HepG2 (cell line): ENCODE data around the gene TFCP2L1. TPM values are rescaled to one million over a fixed set of nuclear protein-coding genes. Genes with fewer than 3 reads are reported as not detected.

ENCODE experiments used
- ATAC-seq: fragments of 200-7000 bp; cut with Tn5 transposase; 3 replicates; pipeline ENCODE4 v1.9.1; 2020; ENCODE audit warnings: mild to moderate bottlenecking, moderate library complexity
- BruUV-seq: library from RNA; stranded (reverse); fragments of 400-500 nt; replicated peaks from 2 replicates; lab custom pipeline; 2021; lab: Mats Ljungman, UMichigan
- CTCF ChIA-PET: fragments of 300-600 bp; formaldehyde crosslinking; extraction: SDS; loops from one replicate; lab custom pipeline; 2021; ENCODE audit warnings: low total read pairs, inconsistent platforms, low intra/inter-chr PET ratio; lab: Yijun Ruan, JAX
- POLR2A ChIA-PET: fragments of 350-600 bp; sonication (Branson Sonifier 250); formaldehyde crosslinking; loops from one replicate; lab custom pipeline; 2020; ENCODE audit warnings: antibody characterized with exemption, inconsistent platforms; lab: Yijun Ruan, JAX
- DNase-seq: peaks from one replicate; pipeline ENCODE4 v3.0.0-alpha.2; 2015; ENCODE audit warnings: low spot score
- FAIRE-seq: peaks from 3 replicates; lab custom pipeline; 2011; peaks lifted over from hg19 to GRCh38; lab: Jason Lieb, UNC
- H2AFZ ChIP-seq: one replicate; pipeline ENCODE4 v1.6.1; 2011; ENCODE audit warnings: low read length, inconsistent platforms
- H3K27ac ChIP-seq: fragments of 300-600 bp; 3 replicates; pipeline ENCODE4 v1.8.0; 2011; ENCODE audit warnings: mixed run types, mild to moderate bottlenecking, mixed read lengths, low read length, inconsistent platforms; ENCODE audit not compliant: insufficient read depth; ENCODE audit errors: extremely low read length
- H3K27me3 ChIP-seq, 2 experiments: fragments of 200-600 bp in 1 of 2; 2 replicates in 1 of 2; 3 replicates in 1 of 2; pipeline versions ENCODE4 v1.6.0 to v1.8.0; 2011; ENCODE audit warnings: low read length in 2 of 2, mild to moderate bottlenecking in 2 of 2, moderate library complexity in 2 of 2, inconsistent platforms in 1 of 2; ENCODE audit not compliant: insufficient read depth in 2 of 2, control insufficient read depth in 1 of 2
- H3K36me3 ChIP-seq, 2 experiments: fragments of 200-600 bp in 1 of 2; replicated peaks in 1 of 2; 2 replicates in 1 of 2; 3 replicates in 1 of 2; pipeline versions ENCODE4 v1.5.1 to v1.8.0; 2011; ENCODE audit warnings: low read length in 2 of 2, inconsistent platforms in 1 of 2; ENCODE audit not compliant: insufficient read depth in 2 of 2, control insufficient read depth in 1 of 2
- H3K4me1 ChIP-seq: 2 replicates; pipeline ENCODE4 v1.5.1; 2012; ENCODE audit warnings: low read length, inconsistent platforms; ENCODE audit not compliant: insufficient read depth
- H3K4me2 ChIP-seq: 2 replicates; pipeline ENCODE4 v1.6.0; 2011; ENCODE audit warnings: low read depth, low read length, inconsistent platforms
- H3K4me3 ChIP-seq, 3 experiments: fragments of 200-600 bp in 1 of 3; sonication (generic), shearing (Covaris generic) in 1 of 3; replicated peaks in 1 of 3; 2 replicates each; pipeline ENCODE4 v1.5.1; 2011 to 2016; ENCODE audit warnings: low read length in 3 of 3, inconsistent platforms in 2 of 3, low read depth in 2 of 3, mild to moderate bottlenecking in 2 of 3, control low read depth in 1 of 3, mixed read lengths in 1 of 3; ENCODE audit not compliant: insufficient read depth in 1 of 3
- H3K79me2 ChIP-seq: one replicate; pipeline ENCODE4 v1.6.1; 2011; ENCODE audit warnings: low read length, inconsistent platforms; ENCODE audit not compliant: insufficient read depth
- H3K9ac ChIP-seq: 2 replicates; pipeline ENCODE4 v1.6.0; 2011; ENCODE audit warnings: mild to moderate bottlenecking, low read depth, low read length, inconsistent platforms; ENCODE audit not compliant: insufficient read depth
- H3K9me3 ChIP-seq: 2 replicates; pipeline ENCODE4 v1.5.1; 2012; ENCODE audit warnings: mild to moderate bottlenecking, low read length
- H4K20me1 ChIP-seq: 2 replicates; pipeline ENCODE4 v1.6.0; 2011; ENCODE audit warnings: inconsistent platforms, mild to moderate bottlenecking, low read length, moderate library complexity; ENCODE audit not compliant: insufficient read depth
- ARNT2 ChIP-seq: sonication (generic); formaldehyde crosslinking; IDR thresholded peaks from 2 replicates; pipeline ENCODE4 v1.8.0; 2022; ENCODE audit warnings: mild to moderate bottlenecking, low read depth, missing genetic modification reagents, moderate library complexity
- CREB1 ChIP-seq, 2 experiments: fragments of 450-650 bp in 1 of 2; IDR thresholded peaks; 2 replicates each; pipeline ENCODE4 v1.6.1; 2016 to 2017; ENCODE audit warnings: control low read depth in 1 of 2, mild to moderate bottlenecking in 1 of 2, missing compliant biosample characterization in 1 of 2, missing genetic modification characterization in 1 of 2
- FOXA3 ChIP-seq: IDR thresholded peaks from 2 replicates; pipeline ENCODE4 v1.6.1; 2016; ENCODE audit warnings: missing genetic modification reagents, missing compliant biosample characterization
- KDM5A ChIP-seq: fragments of 200-600 bp; sonication (generic); IDR thresholded peaks from 2 replicates; pipeline ENCODE4 v1.7.0; 2018; ENCODE audit warnings: antibody characterized with exemption, mild to moderate bottlenecking, low read length, borderline replicate concordance
- KLF15 ChIP-seq: sonication (generic); formaldehyde crosslinking; IDR thresholded peaks from 2 replicates; pipeline ENCODE4 v1.8.1; 2023; ENCODE audit warnings: borderline replicate concordance, mild to moderate bottlenecking, inconsistent platforms, missing genetic modification reagents, mixed read lengths
- NFKB2 ChIP-seq: sonication (generic); formaldehyde crosslinking; IDR thresholded peaks from 2 replicates; pipeline ENCODE4 v1.4.0; 2020; ENCODE audit warnings: missing genetic modification reagents, borderline replicate concordance
- PITX1 ChIP-seq: sonication (generic); formaldehyde crosslinking; IDR thresholded peaks from 2 replicates; pipeline ENCODE4 v1.5.1; 2020; ENCODE audit warnings: mild to moderate bottlenecking, missing genetic modification reagents
- SNRNP70 ChIP-seq: fragments of 200-400 bp; formaldehyde crosslinking; IDR thresholded peaks from 2 replicates; pipeline ENCODE4 v1.6.1; 2017; ENCODE audit warnings: mild to moderate bottlenecking, low read depth, low read length, moderate library complexity
- ZNF773 ChIP-seq: sonication (generic); formaldehyde crosslinking; IDR thresholded peaks from 2 replicates; pipeline ENCODE4 v1.4.0; 2020; ENCODE audit warnings: missing genetic modification reagents, borderline replicate concordance
- ZZZ3 ChIP-seq: sonication (generic); formaldehyde crosslinking; IDR thresholded peaks from 2 replicates; pipeline ENCODE4 v1.4.0; 2020; ENCODE audit warnings: missing genetic modification reagents, mild to moderate bottlenecking, borderline replicate concordance
- WGBS: methylation state at CpG from one replicate; pipeline ENCODE4 v1.1.6; 2017; ENCODE audit warnings: low lambda C conversion rate; 5-methylcytosine and 5-hydroxymethylcytosine counted together
- in situ Hi-C: cut with HindIII; loops from 2 replicates; pipeline ENCODE4 v1.10.0; 2017; ENCODE audit warnings: low pct_unique_long_range_greater_than_20kb; ENCODE audit not compliant: extremely low pct_ligation_motif_present
- intact Hi-C: fragments of 100-400 bp; cut with micrococcal nuclease; formaldehyde crosslinking; loops from one replicate; pipeline ENCODE4 v1.10.0; 2022; ENCODE audit not compliant: unreplicated experiment
- polyA plus RNA-seq, 8 experiments: library from polyadenylated mRNA; depleted of rRNA in 3 of 8; stranded (reverse) in 7 of 8; unstranded in 1 of 8; fragments of >200 nt; fragmentation: Illumina TruSeq in 4 of 8; extraction: Trizol in 4 of 8; gene quantifications; 2 replicates each; pipeline versions ENCODE4 v1.2.1 to v1.2.3, GENCODE V29; 2011 to 2016; ENCODE audit warnings: low read depth in 4 of 8, missing spikeins in 1 of 8, mixed read lengths in 1 of 8; ENCODE audit not compliant: insufficient read depth in 1 of 8
- total RNA-seq, 5 experiments: library from RNA; depleted of rRNA; stranded (reverse); fragments of >200 nt; fragmentation: Illumina TruSeq; extraction: Trizol; gene quantifications; 2 replicates each; pipeline ENCODE4 v1.2.3, GENCODE V29; 2016; ENCODE audit warnings: low read depth in 1 of 5
- TF ChIP-seq, protein P1 (sequence below): sonication (generic); formaldehyde crosslinking; IDR thresholded peaks from 2 replicates; pipeline ENCODE4 v1.5.0; 2020; ENCODE audit warnings: missing genetic modification reagents, mild to moderate bottlenecking, borderline replicate concordance
- TF ChIP-seq, protein P2 (sequence below): sonication (generic); formaldehyde crosslinking; IDR thresholded peaks from 2 replicates; pipeline ENCODE4 v1.5.1; 2020; ENCODE audit warnings: missing genetic modification reagents, mild to moderate bottlenecking, borderline replicate concordance
- TF ChIP-seq, protein P3 (sequence below): sonication (generic); formaldehyde crosslinking; IDR thresholded peaks from 2 replicates; pipeline ENCODE4 v1.9.0; 2021; ENCODE audit warnings: missing genetic modification reagents, mild to moderate bottlenecking, borderline replicate concordance

Gene TFCP2L1
- total and polyA plus RNA-seq, 2 of the 13 experiments (the other 11 are each of a cell fraction or from before 2014, with no cell fraction given), result under 0.01 TPM; not detected in 1

DNA sequence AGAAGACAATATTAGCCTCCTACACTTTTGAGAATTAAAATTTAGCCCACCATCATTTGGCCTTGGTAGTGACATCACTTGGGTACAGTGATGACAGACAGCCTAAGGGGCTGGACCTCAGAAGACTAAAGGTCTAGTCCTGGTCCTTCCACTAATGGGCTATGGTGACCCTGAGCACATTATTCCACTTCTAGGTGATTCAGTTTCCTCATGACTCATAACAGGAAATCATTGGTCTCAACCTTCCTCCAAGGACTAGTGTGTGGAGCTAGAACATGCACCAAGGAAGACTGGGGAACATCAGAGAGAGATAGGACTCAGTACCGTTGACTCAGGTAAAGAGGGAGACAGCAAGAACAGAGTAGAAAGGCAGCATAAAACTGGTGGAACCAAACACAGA is 64.0 kb downstream of the TFCP2L1 start:
- DNase-seq (no peak), FAIRE-seq (no peak), ATAC-seq (no peak)
- TF ChIP-seq CREB1 (IDR thresholded peaks at IDR 0.05) (peak; percentile 45; the same call in 1 of the 2 replicates), CREB1 (CRISPR knock-in tag; IDR thresholded peaks at IDR 0.05) (no peak)
- TF ChIP-seq, protein P1, sequence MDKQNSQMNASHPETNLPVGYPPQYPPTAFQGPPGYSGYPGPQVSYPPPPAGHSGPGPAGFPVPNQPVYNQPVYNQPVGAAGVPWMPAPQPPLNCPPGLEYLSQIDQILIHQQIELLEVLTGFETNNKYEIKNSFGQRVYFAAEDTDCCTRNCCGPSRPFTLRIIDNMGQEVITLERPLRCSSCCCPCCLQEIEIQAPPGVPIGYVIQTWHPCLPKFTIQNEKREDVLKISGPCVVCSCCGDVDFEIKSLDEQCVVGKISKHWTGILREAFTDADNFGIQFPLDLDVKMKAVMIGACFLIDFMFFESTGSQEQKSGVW (CRISPR knock-in tag), result no peak
- BruUV-seq, result no TSS peak
- Histone ChIP-seq H3K27me3 (peaks cover 9 to 71% of the 10 kb centered on the region in 2 experiments), H3K27ac (no peak overlapping the region), H3K79me2 (no peaks in the 10 kb centered on the region), H3K4me3 (no peak overlapping the region), H3K36me3 (no peaks in the 10 kb centered on the region), H3K4me1 (no peaks in the 10 kb centered on the region), H3K9ac (no peak overlapping the region), H4K20me1 (no peaks in the 10 kb centered on the region), H3K9me3 (no peaks in the 10 kb centered on the region), H2AFZ (no peak overlapping the region), H3K4me2 (no peak overlapping the region)
- ChIA-PET CTCF (no interaction called here), POLR2A (no interaction called here)
- 0% methylated on average over 1 of the region's 1 CpG for WGBS
- in situ Hi-C loops, result no loop called here
- intact Hi-C loops, result no loop called here

DNA sequence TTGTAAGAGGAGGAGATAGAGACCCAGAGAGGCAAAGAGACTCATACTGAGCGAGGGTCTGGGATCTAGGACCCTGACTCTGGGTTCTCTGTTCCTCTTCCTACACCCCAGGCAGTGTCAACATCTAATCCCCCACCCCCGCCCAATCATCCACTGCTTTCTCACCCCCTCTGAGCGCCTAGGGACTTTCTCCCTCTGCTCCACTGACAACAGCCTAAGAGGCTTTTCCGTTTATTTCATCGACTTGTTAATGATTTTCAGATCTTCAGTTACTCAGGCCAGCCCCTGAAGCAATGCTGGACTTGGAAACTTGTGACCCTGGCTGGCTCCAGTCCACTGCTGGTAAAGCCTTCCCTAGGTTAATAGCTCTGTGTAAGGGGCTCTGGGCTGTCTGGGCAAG is 65.1 kb downstream of the TFCP2L1 start:
- no peaks in the 10 kb centered on the region for H3K9me3 ChIP-seq
- no peaks in the 10 kb centered on the region for H3K36me3 ChIP-seq
- no peak overlapping the region for H3K4me3 ChIP-seq
- no peaks in the 10 kb centered on the region for H3K4me1 ChIP-seq
- ATAC-seq, result no peak
- intact Hi-C loops, result no loop called here
- H3K9ac ChIP-seq, result no peak overlapping the region
- in situ Hi-C loops, result no loop called here
- H3K79me2 ChIP-seq, result no peaks in the 10 kb centered on the region
- H4K20me1 ChIP-seq, result no peaks in the 10 kb centered on the region
- no peak overlapping the region for H2AFZ ChIP-seq
- H3K27ac ChIP-seq, result no peak overlapping the region
- TF ChIP-seq, protein P2, sequence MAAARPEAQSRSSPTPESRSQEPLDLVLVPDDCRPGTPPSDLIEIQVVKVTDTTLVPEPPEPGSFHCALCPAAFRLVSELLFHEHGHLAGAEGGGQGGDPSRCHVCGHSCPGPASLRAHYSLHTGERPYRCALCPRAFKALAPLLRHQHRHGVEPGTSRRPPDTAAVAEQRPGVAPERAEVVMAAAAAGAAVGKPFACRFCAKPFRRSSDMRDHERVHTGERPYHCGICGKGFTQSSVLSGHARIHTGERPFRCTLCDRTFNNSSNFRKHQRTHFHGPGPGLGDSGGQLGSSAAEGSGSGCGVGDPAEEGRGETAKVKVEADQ (CRISPR knock-in tag), result no peak
- TF ChIP-seq, protein P3, sequence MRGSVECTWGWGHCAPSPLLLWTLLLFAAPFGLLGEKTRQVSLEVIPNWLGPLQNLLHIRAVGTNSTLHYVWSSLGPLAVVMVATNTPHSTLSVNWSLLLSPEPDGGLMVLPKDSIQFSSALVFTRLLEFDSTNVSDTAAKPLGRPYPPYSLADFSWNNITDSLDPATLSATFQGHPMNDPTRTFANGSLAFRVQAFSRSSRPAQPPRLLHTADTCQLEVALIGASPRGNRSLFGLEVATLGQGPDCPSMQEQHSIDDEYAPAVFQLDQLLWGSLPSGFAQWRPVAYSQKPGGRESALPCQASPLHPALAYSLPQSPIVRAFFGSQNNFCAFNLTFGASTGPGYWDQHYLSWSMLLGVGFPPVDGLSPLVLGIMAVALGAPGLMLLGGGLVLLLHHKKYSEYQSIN, result no peak
- no peak for TF ChIP-seq ARNT2 (CRISPR knock-in tag)
- no peak for TF ChIP-seq NFKB2 (CRISPR knock-in tag)
- TF ChIP-seq KDM5A, result no peak
- no peak for TF ChIP-seq KLF15 (CRISPR knock-in tag)
- TF ChIP-seq PITX1, result no peak
- no peak for TF ChIP-seq ZNF773 (CRISPR knock-in tag)
- TF ChIP-seq FOXA3 (CRISPR knock-in tag), result no peak
- no peak for TF ChIP-seq SNRNP70
- no peak for TF ChIP-seq ZZZ3 (CRISPR knock-in tag)
- TF ChIP-seq, all 625 proteins: peak for 0
- ChIA-PET POLR2A (no interaction called here), CTCF (no interaction called here)
- no TSS peak for BruUV-seq
- Histone ChIP-seq H3K27me3 (peaks cover 9 to 69% of the 10 kb centered on the region in 2 experiments), H3K4me2 (no peak overlapping the region)
- no peak for FAIRE-seq
- WGBS, result 16% methylated on average over 5 of the region's 5 CpGs
- no peak for DNase-seq
